ENCODE data around the gene HNRNPA3. TPM values are rescaled to one million over a fixed set of nuclear protein-coding genes. Genes with fewer than 3 reads are reported as not detected.
A peak's percentile ranks its signal among the peaks of the same experiment; 100 is the strongest.

HNRNPA3 gene
- total and polyA plus RNA-seq, 2 of the 13 experiments (the other 11 are each of a cell fraction or from before 2014, with no cell fraction given): 73.3 to 97.7 TPM

DNA sequence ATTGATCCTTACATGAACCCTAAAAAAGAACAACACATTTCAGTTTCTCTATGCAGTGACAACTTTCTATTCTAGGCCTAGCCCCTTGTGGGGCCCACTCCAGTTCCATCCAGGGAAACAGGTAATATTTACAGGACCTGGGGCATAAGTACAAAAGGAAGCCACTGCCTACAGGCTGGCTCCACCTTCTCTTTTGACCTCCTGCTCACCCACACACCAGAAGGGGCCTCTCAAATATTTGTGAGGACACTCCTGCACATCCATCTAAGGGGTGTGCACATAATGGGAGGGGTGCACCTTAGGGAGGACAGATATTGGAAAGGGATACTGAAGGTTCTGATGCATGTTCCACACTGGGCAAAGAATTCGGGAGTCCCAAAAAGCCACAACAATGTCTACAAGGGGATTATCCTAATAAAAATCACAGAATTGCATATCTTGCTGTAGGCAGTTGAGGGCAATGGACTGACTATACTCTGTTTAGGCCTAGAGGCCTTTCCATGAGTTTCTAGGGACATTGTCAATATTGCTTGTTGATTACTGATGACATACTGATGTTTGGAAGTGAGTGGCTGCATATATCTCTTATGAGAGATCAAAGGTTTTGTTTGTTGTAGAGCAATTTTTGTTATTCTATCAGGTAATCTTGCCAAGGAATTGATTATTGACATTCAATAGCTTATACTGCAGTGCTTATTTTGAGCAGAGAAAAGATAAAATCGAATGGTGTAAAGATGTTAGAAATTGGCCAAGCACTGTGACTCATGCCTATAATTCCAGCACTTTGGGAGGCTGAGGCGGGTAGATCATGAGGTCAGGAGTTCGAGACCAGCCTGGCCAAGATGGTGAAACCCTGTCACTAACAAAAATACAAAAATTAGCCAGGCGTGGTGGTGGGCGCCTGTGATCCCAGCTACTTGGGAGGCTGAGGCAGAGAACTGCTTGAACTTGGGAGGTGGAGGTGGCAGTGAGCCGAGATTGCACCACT lies 23.8 kb upstream of the HNRNPA3 start (continued):
- TF ChIP-seq, protein P1, sequence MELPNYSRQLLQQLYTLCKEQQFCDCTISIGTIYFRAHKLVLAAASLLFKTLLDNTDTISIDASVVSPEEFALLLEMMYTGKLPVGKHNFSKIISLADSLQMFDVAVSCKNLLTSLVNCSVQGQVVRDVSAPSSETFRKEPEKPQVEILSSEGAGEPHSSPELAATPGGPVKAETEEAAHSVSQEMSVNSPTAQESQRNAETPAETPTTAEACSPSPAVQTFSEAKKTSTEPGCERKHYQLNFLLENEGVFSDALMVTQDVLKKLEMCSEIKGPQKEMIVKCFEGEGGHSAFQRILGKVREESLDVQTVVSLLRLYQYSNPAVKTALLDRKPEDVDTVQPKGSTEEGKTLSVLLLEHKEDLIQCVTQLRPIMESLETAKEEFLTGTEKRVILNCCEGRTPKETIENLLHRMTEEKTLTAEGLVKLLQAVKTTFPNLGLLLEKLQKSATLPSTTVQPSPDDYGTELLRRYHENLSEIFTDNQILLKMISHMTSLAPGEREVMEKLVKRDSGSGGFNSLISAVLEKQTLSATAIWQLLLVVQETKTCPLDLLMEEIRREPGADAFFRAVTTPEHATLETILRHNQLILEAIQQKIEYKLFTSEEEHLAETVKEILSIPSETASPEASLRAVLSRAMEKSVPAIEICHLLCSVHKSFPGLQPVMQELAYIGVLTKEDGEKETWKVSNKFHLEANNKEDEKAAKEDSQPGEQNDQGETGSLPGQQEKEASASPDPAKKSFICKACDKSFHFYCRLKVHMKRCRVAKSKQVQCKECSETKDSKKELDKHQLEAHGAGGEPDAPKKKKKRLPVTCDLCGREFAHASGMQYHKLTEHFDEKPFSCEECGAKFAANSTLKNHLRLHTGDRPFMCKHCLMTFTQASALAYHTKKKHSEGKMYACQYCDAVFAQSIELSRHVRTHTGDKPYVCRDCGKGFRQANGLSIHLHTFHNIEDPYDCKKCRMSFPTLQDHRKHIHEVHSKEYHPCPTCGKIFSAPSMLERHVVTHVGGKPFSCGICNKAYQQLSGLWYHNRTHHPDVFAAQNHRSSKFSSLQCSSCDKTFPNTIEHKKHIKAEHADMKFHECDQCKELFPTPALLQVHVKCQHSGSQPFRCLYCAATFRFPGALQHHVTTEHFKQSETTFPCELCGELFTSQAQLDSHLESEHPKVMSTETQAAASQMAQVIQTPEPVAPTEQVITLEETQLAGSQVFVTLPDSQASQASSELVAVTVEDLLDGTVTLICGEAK (IDR thresholded peaks at IDR 0.05): no peak
- TF ChIP-seq, protein P1 (CRISPR knock-in tag; IDR thresholded peaks at IDR 0.05): peak; percentile 58; the same call in 1 of the 2 replicates
- TF ChIP-seq, protein P2, sequence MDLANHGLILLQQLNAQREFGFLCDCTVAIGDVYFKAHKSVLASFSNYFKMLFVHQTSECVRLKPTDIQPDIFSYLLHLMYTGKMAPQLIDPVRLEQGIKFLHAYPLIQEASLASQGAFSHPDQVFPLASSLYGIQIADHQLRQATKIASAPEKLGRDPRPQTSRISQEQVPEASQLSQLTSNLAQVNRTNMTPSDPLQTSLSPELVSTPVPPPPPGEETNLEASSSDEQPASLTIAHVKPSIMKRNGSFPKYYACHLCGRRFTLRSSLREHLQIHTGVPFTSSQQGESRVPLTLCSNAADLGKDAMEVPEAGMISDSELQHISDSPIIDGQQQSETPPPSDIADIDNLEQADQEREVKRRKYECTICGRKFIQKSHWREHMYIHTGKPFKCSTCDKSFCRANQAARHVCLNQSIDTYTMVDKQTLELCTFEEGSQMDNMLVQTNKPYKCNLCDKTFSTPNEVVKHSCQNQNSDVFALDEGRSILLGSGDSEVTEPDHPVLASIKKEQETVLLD (CRISPR knock-in tag; IDR thresholded peaks at IDR 0.05; ENCODE audit: low read depth): no peak
- TF ChIP-seq IRF2 (CRISPR knock-in tag; IDR thresholded peaks at IDR 0.05) (peak; percentile 74), NKX3-1 (CRISPR knock-in tag; IDR thresholded peaks at IDR 0.05) (no peak), FOXA3 (CRISPR knock-in tag; IDR thresholded peaks at IDR 0.05) (peak; percentile 79), ZNF644 (CRISPR knock-in tag; IDR thresholded peaks at IDR 0.05; ENCODE audit: low read depth) (peak; percentile 89), ZNF747 (CRISPR knock-in tag; IDR thresholded peaks at IDR 0.05; ENCODE audit: borderline replicate concordance) (peak; percentile 55; the same call in 1 of the 2 replicates), ZNF3 (CRISPR knock-in tag; IDR thresholded peaks at IDR 0.05) (peak; percentile 93), ZNF205 (CRISPR knock-in tag; IDR thresholded peaks at IDR 0.05) (peak; percentile 80), HDAC2 (CRISPR knock-in tag; IDR thresholded peaks at IDR 0.05) (peak; percentile 90)
- TF ChIP-seq, protein P3, sequence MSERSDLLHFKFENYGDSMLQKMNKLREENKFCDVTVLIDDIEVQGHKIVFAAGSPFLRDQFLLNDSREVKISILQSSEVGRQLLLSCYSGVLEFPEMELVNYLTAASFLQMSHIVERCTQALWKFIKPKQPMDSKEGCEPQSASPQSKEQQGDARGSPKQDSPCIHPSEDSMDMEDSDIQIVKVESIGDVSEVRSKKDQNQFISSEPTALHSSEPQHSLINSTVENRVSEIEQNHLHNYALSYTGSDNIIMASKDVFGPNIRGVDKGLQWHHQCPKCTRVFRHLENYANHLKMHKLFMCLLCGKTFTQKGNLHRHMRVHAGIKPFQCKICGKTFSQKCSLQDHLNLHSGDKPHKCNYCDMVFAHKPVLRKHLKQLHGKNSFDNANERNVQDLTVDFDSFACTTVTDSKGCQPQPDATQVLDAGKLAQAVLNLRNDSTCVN (CRISPR knock-in tag; IDR thresholded peaks at IDR 0.05; ENCODE audit: borderline replicate concordance): 0 out of 2 replicates have a peak, but pooled peaks have one; percentile 18
- TF ChIP-seq, protein P4, sequence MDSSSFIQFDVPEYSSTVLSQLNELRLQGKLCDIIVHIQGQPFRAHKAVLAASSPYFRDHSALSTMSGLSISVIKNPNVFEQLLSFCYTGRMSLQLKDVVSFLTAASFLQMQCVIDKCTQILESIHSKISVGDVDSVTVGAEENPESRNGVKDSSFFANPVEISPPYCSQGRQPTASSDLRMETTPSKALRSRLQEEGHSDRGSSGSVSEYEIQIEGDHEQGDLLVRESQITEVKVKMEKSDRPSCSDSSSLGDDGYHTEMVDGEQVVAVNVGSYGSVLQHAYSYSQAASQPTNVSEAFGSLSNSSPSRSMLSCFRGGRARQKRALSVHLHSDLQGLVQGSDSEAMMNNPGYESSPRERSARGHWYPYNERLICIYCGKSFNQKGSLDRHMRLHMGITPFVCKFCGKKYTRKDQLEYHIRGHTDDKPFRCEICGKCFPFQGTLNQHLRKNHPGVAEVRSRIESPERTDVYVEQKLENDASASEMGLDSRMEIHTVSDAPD (CRISPR knock-in tag; IDR thresholded peaks at IDR 0.05): no peak

Data from HepG2 (cell line).